HepG2 (cell line): Measurements from ENCODE around the gene PRSS3. TPM values are rescaled to one million over a fixed set of nuclear protein-coding genes. Genes with fewer than 3 reads are reported as not detected.

Source experiments
- ARNTL ChIP-seq: sonication (generic); formaldehyde crosslinking; IDR thresholded peaks from 2 replicates; pipeline ENCODE4 v1.4.0; 2020; ENCODE audit warnings: mild to moderate bottlenecking, missing genetic modification reagents
- ATF2 ChIP-seq: sonication (generic); formaldehyde crosslinking; IDR thresholded peaks from 2 replicates; pipeline ENCODE4 v1.4.0; 2020; ENCODE audit warnings: missing genetic modification reagents
- BCLAF1 ChIP-seq: fragments of 450-650 bp; IDR thresholded peaks from 2 replicates; pipeline ENCODE4 v1.6.1; 2017; ENCODE audit warnings: mild to moderate bottlenecking
- FOXA3 ChIP-seq: IDR thresholded peaks from 2 replicates; pipeline ENCODE4 v1.6.1; 2016; ENCODE audit warnings: missing genetic modification reagents, missing compliant biosample characterization
- GFI1 ChIP-seq: sonication (generic); formaldehyde crosslinking; IDR thresholded peaks from 2 replicates; pipeline ENCODE4 v1.5.0; 2020; ENCODE audit warnings: missing genetic modification reagents, mild to moderate bottlenecking, borderline replicate concordance
- GTF3A ChIP-seq: sonication (generic); formaldehyde crosslinking; conservative IDR thresholded peaks from 2 replicates; pipeline ENCODE4 v1.4.0; 2020; ENCODE audit warnings: mild to moderate bottlenecking, missing genetic modification reagents
- MXI1 ChIP-seq: IDR thresholded peaks from 3 replicates; pipeline ENCODE4 v1.6.1; 2012; ENCODE audit warnings: low read depth, low read length, inconsistent platforms, borderline replicate concordance
- PTBP1 ChIP-seq: fragments of 200-400 bp; formaldehyde crosslinking; IDR thresholded peaks from 2 replicates; pipeline ENCODE4 v1.6.1; 2018; ENCODE audit warnings: low read length, low read depth; ENCODE audit not compliant: poor library complexity, severe bottlenecking
- REL ChIP-seq: sonication (generic); formaldehyde crosslinking; conservative IDR thresholded peaks from 2 replicates; pipeline ENCODE4 v1.8.0; 2022; ENCODE audit warnings: mild to moderate bottlenecking, missing genetic modification reagents, moderate library complexity
- RFXAP ChIP-seq: sonication (generic); formaldehyde crosslinking; IDR thresholded peaks from 2 replicates; pipeline ENCODE4 v1.4.0; 2020; ENCODE audit warnings: missing genetic modification reagents, borderline replicate concordance
- SSRP1 ChIP-seq: IDR thresholded peaks from 2 replicates; pipeline ENCODE4 v1.6.1; 2016; ENCODE audit warnings: control low read depth
- TP53 ChIP-seq: sonication (generic); formaldehyde crosslinking; conservative IDR thresholded peaks from 2 replicates; pipeline ENCODE4 v1.4.0; 2020; ENCODE audit warnings: missing genetic modification reagents
- TRIM22 ChIP-seq: fragments of 450-650 bp; IDR thresholded peaks from 2 replicates; pipeline ENCODE4 v1.6.1; 2017
- WIZ ChIP-seq: sonication (generic); formaldehyde crosslinking; IDR thresholded peaks from 2 replicates; pipeline ENCODE4 v1.5.1; 2020; ENCODE audit warnings: mild to moderate bottlenecking, missing genetic modification reagents
- ZNF124 ChIP-seq: sonication (generic); formaldehyde crosslinking; IDR thresholded peaks from 2 replicates; pipeline ENCODE4 v1.4.0; 2020; ENCODE audit warnings: missing genetic modification reagents
- ZNF136 ChIP-seq: sonication (generic); formaldehyde crosslinking; IDR thresholded peaks from 2 replicates; pipeline ENCODE4 v1.8.1; 2022; ENCODE audit warnings: low read depth, mild to moderate bottlenecking, moderate library complexity, missing genetic modification reagents
- ZNF143 ChIP-seq: sonication (generic); formaldehyde crosslinking; IDR thresholded peaks from 2 replicates; pipeline ENCODE4 v1.4.0; 2020; ENCODE audit warnings: missing genetic modification reagents
- ZNF160 ChIP-seq: sonication (generic); formaldehyde crosslinking; IDR thresholded peaks from 2 replicates; pipeline ENCODE4 v1.8.0; 2022; ENCODE audit warnings: mild to moderate bottlenecking, inconsistent platforms, missing genetic modification reagents
- ZNF18 ChIP-seq: sonication (generic); formaldehyde crosslinking; IDR thresholded peaks from 2 replicates; pipeline ENCODE4 v1.8.0; 2022; ENCODE audit warnings: mild to moderate bottlenecking, missing genetic modification reagents; ENCODE audit not compliant: insufficient replicate concordance
- ZNF337 ChIP-seq: sonication (generic); formaldehyde crosslinking; IDR thresholded peaks from 2 replicates; pipeline ENCODE4 v1.5.1; 2020; ENCODE audit warnings: missing genetic modification reagents, low read depth, mild to moderate bottlenecking, borderline replicate concordance
- ZNF619 ChIP-seq: sonication (generic); formaldehyde crosslinking; IDR thresholded peaks from 2 replicates; pipeline ENCODE4 v1.4.0; 2020; ENCODE audit warnings: mild to moderate bottlenecking, missing genetic modification reagents
- ZNF777 ChIP-seq: sonication (generic); formaldehyde crosslinking; IDR thresholded peaks from 2 replicates; pipeline ENCODE4 v1.4.0; 2020; ENCODE audit warnings: missing genetic modification reagents
- polyA plus RNA-seq, 8 experiments: library from polyadenylated mRNA; depleted of rRNA in 3 of 8; stranded (reverse) in 7 of 8; unstranded in 1 of 8; fragments of >200 nt; fragmentation: Illumina TruSeq in 4 of 8; extraction: Trizol in 4 of 8; gene quantifications; 2 replicates each; pipeline versions ENCODE4 v1.2.1 to v1.2.3, GENCODE V29; 2011 to 2016; ENCODE audit warnings: low read depth in 4 of 8, missing spikeins in 1 of 8, mixed read lengths in 1 of 8; ENCODE audit not compliant: insufficient read depth in 1 of 8
- total RNA-seq, 5 experiments: library from RNA; depleted of rRNA; stranded (reverse); fragments of >200 nt; fragmentation: Illumina TruSeq; extraction: Trizol; gene quantifications; 2 replicates each; pipeline ENCODE4 v1.2.3, GENCODE V29; 2016; ENCODE audit warnings: low read depth in 1 of 5

PRSS3 gene
- total and polyA plus RNA-seq, 2 of the 13 experiments (the other 11 are each of a cell fraction or from before 2014, with no cell fraction given): not detected

GRCh38 chr9:33816327-33817252 lies 21.2 kb downstream of the PRSS3 start, which contains the start of gene UBE2R2 (continued):
- TF ChIP-seq REL (CRISPR knock-in tag) (no peak), ARNTL (CRISPR knock-in tag) (peak; percentile 80; the same call in 1 of the 2 replicates), GTF3A (CRISPR knock-in tag) (0 out of 2 replicates have a peak, but pooled peaks have one; percentile 57), ZNF136 (CRISPR knock-in tag) (peak; percentile 45; the same call in 1 of the 2 replicates), WIZ (CRISPR knock-in tag) (no peak; the same call in 1 of the 2 replicates), ZNF160 (peak; percentile 56; the same call in 1 of the 2 replicates), ZNF619 (CRISPR knock-in tag) (peak; percentile 71; the same call in 1 of the 2 replicates), TP53 (peak; percentile 78), ZNF124 (CRISPR knock-in tag) (peak; percentile 46; the same call in 1 of the 2 replicates), ZNF777 (CRISPR knock-in tag) (peak; percentile 45; the same call in 1 of the 2 replicates), BCLAF1 (no peak), TRIM22 (no peak), ZNF143 (CRISPR knock-in tag) (no peak), ATF2 (peak; percentile 71; the same call in 1 of the 2 replicates), FOXA3 (CRISPR knock-in tag) (peak; percentile 34; the same call in 1 of the 2 replicates), RFXAP (CRISPR knock-in tag) (peak; percentile 32; the same call in 1 of the 2 replicates), SSRP1 (CRISPR knock-in tag) (no peak), GFI1 (CRISPR knock-in tag) (peak; percentile 39; the same call in 1 of the 2 replicates), ZNF337 (CRISPR knock-in tag) (peak; percentile 36; the same call in 1 of the 2 replicates), PTBP1 (no peak), ZNF18 (no peak), MXI1 (peak; percentile 55; the same call in 1 of the 3 replicates)
